KBM-7 (cell line): ENCODE results near the gene FAM185A.

ENCODE experiments used
- DNase-seq: peaks from one replicate; pipeline ENCODE4 v3.0.0-alpha.2; 2015
- in situ Hi-C: fragments of 300-500 bp; cut with MboI; formaldehyde crosslinking; loops from 2 replicates; pipeline ENCODE4 v1.14.3; 2020; ENCODE audit warnings: low sequenced_read_pairs, low pct_unique_long_range_greater_than_20kb, mixed read lengths

Gene FAM185A

GRCh38 chr7:102849538-102849937 lies 100.7 kb downstream of the FAM185A start:
- in situ Hi-C loops: no loop called here

GRCh38 chr7:102856036-102856435 lies 107.2 kb downstream of the FAM185A start:
- no peak for DNase-seq
- in situ Hi-C loops: no loop called here

More at GRCh38 chr7:102849538-102849937, 100.7 kb downstream of the FAM185A start:
- DNase-seq: no peak
